GM04504 (cell line): Measurements from ENCODE around the gene ICOSLG.
"Not testable (repeated sequence)": the region's sequence is repeated elsewhere in the genome, so short reads cannot be mapped to it uniquely, and the experiment has no call there.

ENCODE experiments used
- DNase-seq: peaks from one replicate; pipeline ENCODE4 v3.0.0-alpha.2; 2012; ENCODE audit warnings: low read depth

The ICOSLG gene, protein sequence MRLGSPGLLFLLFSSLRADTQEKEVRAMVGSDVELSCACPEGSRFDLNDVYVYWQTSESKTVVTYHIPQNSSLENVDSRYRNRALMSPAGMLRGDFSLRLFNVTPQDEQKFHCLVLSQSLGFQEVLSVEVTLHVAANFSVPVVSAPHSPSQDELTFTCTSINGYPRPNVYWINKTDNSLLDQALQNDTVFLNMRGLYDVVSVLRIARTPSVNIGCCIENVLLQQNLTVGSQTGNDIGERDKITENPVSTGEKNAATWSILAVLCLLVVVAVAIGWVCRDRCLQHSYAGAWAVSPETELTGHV

DNA sequence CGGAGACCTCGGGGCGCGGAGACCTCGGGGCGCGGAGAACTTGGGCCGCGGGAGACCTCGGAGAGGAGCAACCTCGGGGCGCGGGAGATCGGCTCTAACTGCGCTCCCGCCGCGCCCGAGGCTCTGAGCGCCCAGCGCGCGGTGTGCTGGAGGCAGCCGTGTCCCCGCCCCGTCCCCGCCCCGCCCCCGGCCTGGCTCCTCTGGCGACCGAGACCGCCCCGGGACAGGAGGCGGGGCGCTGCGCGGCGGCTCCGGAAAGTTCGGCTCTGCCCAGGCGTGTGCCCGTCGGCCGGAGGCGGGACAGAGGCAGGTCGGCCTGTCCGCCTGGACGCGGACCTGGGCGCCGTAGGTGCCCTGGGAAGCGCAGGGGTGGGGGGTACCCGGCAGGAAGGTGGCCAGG, at the start of gene ICOSLG:
Gene ICOSLG (minus strand): TSS at position 102 of the 400 bp plus-strand sequence. CDS start 126 bp downstream, outside the sequence.
- not testable (repeated sequence) for DNase-seq

DNA sequence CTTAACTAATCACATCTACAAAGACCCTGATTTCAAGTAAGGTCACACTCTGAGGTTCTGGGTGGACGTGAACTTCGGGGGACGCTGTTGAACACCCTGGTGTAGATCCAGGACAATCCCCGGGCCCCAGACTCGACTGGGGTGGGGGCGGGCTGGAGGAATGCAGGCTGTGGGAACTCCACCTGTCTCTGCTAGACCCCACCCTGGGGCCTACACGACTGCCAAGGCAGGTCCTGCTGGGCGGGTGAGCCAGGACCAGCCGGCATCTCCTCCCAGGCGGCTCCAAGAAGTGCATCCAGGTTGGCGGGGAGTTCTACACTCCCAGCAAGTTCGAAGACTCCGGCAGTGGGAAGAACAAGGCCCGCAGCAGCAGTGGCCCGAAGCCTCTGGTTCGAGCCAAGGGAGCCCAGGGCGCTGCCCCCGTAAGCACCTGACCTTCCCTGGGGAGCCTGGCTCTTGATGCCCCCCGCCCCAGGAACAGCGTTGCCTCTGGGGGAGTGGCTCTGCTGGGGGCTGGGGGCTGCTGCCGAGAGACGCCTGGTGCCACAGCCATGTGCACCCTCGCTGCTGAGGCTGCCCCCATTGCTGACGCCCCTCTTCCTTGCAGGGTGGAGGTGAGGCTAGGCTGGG, 48.8 kb upstream of the ICOSLG start:
- no peak for DNase-seq

GRCh38 chr21:44288251-44289110, 47.7 kb upstream of the ICOSLG start:
- DNase-seq, result no peak

- no peak for DNase-seq
These were observed 46.2 kb upstream of the ICOSLG start for GRCh38 chr21:44286716-44287632.

- no peak for DNase-seq
These were observed 45.5 kb upstream of the ICOSLG start for GRCh38 chr21:44286086-44286715.

GRCh38 chr21:44285138-44285992, 44.6 kb upstream of the ICOSLG start, which contains the start of gene AIRE:
Gene AIRE, plus strand, starts transcription at chr21:44285876. Its CDS starts 131 bp downstream, at chr21:44286007.
- DNase-seq, result no peak

DNA sequence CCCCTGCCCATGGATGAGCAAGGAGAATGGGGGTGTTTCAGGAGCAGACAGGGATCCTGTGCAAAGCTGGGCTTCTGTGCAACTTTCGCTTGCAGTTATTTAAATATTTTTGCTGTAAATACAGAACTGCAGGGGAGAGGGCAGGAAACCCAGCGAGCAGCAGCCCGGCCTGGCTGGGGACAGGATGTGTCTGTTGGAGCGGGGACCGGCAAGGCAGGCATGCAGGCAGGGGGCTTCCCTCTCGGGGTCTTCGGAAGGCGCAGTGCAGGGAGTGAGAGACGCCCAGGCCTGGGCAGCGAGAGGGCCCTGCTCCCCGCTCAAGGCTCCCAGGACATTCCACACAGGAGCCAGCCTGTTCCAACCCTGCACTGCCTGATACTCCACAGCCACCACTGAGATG, 43.2 kb upstream of the ICOSLG start:
- no peak for DNase-seq

DNA sequence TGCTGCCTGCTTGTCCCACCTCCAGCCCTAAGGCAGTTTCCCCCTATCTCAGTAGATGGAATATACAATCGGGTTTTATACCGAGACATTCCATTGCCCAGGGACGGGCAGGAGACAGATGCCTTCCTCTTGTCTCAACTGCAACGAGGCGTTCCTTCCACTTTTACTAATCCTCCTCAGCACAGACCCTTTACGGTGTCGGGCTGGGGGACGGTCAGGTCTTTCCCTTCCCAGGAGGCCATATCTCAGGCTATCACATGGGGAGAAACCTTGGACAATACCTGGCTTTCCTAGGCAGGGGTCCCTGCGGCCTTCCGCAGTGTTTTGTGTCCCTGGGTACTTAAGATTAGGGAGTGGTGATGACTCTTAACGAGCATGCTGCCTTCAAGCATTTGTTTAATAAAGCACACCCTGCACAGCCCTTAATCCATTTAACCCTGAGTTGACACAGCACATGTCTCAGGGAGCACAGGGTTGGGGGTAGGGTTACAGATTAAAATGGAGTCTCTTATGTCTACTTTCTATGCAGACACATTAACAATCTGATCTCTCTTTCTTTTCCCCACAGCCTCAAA, 42.6 kb upstream of the ICOSLG start:
- not testable (repeated sequence) for DNase-seq

GRCh38 chr21:44282370-44282769, 41.6 kb upstream of the ICOSLG start:
- no peak for DNase-seq

GRCh38 chr21:44281801-44282200, 41.1 kb upstream of the ICOSLG start:
- DNase-seq, result no peak

- DNase-seq, result no peak
These were observed 38.9 kb upstream of the ICOSLG start for GRCh38 chr21:44279354-44280260.

GRCh38 chr21:44275041-44275440, 34.3 kb upstream of the ICOSLG start:
- no peak for DNase-seq

DNA sequence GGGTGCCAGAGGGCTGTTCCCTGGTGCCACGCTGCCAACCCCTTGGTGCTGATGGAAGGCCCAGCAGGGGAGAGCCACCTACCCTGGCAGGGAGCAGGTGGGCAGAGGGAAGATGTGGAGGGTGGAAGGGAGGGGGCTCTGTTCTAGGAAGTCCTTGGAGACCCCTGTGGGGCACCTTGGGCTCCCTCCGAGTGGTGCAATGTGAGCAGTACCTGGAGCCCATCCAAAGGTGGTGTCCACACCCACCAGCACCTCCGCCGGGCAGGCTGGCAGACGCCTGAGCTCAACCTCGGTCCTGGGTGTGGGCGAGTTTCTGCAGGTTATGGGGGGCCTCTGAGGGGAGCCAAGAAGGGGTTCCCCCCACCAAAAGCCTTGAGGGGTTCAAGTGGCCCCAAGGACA, 32.3 kb upstream of the ICOSLG start:
- DNase-seq, result no peak

DNA sequence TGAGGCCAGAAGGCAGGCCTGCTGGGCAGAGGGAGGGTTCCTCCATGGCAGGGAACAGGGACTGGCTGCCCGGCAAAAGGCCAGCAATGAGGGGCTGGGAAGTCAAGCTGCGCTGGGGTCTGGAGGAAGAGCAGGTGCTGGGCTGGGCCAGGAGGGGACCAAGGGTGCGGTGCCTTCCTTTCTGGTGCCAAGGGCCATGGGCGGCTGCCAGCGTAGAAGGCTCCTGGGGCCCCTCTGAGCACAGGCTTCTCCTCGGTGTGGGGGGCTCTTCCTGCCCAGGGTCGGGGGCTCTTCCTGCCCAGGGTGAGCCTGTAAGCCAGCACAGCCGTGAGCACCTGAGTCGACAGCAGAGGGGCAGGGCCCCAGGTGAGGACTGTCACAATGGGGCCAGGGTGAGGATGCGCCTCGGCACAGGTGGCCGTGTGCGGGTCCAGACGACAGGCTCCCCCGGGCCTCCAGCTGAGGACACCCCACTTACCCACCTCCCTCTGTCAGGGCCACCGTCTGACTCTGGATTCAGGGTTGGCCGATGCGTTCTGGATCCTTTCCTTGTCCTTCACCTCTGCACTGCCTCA, 31.6 kb upstream of the ICOSLG start:
- DNase-seq, result no peak

DNA sequence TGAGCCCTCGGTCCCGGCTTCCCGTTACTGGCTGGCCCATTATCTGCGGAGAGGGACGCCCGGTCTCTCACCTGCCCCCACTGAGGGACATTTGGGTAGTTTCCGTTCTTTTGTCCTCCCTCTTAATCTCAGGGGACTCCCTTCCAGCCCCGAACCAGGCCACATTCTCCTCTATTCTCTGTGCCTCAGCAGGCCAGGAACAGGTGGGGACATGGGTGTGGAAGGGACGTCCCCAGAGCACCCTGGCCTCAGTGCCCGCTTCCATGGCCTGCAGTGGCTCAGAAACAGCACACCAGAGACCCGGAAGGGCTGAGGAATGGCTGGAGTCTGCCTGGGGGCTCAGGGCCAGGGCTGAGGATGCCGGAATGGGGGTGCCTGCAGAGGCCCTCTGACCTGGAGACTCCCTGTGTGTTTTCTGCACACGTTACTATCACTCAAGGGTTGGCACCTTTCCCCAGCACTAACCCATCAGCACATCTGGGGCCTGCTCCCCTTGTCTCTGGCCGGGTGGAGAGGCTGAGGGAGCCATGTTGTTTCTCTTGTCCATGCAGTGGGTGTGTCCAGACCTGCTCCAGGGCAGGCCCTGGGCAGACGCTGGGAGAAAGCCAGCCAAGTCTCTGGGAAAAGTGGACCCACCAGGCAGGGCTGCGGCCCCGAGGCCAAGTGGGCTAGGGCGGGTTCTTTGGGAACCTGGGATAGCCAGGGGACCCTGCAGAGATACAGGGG, 31.0 kb upstream of the ICOSLG start:
- no peak for DNase-seq

- no peak for DNase-seq
These were observed 28.3 kb upstream of the ICOSLG start for GRCh38 chr21:44269090-44269489.

DNA sequence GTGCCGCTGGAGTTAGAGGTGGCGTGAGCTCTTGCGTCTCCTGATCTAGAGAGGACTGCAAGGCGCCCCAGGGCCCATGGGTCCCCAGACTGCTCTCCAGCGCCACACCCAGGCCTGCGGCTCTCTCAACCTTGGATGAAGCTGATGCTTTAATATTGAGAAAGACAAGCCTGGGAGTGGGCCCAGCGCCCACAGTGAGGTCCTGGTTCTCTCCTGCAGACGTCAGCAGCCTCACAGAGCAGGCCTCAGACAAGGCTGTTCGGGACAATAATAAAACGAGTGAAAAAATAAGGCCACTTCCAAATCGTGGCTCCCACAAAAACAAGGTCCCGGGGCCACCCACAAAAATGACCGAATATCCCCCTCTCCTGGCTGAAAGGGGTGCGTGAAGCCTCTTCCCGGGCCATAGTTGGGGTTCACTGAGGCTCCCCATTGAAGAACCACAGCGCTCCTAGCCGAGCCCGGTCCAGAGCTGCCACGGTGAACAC, 27.0 kb upstream of the ICOSLG start:
- no peak for DNase-seq
